B cell (primary cell): ENCODE results near the gene LRP1-AS.

ENCODE experiments used
- EZH2 ChIP-seq: IDR thresholded peaks from 2 replicates; pipeline ENCODE4 v1.6.1; 2012; ENCODE audit warnings: borderline replicate concordance, low read depth, mild to moderate bottlenecking, moderate library complexity, low read length; ENCODE audit not compliant: insufficient read depth, poor library complexity, severe bottlenecking
- TF ChIP-seq, protein P1 (sequence below): fragments of 200-600 bp; IDR thresholded peaks from one replicate; pipeline ENCODE4 v1.8.0; 2022; ENCODE audit warnings: antibody characterized with exemption, mild to moderate bottlenecking

DNA sequence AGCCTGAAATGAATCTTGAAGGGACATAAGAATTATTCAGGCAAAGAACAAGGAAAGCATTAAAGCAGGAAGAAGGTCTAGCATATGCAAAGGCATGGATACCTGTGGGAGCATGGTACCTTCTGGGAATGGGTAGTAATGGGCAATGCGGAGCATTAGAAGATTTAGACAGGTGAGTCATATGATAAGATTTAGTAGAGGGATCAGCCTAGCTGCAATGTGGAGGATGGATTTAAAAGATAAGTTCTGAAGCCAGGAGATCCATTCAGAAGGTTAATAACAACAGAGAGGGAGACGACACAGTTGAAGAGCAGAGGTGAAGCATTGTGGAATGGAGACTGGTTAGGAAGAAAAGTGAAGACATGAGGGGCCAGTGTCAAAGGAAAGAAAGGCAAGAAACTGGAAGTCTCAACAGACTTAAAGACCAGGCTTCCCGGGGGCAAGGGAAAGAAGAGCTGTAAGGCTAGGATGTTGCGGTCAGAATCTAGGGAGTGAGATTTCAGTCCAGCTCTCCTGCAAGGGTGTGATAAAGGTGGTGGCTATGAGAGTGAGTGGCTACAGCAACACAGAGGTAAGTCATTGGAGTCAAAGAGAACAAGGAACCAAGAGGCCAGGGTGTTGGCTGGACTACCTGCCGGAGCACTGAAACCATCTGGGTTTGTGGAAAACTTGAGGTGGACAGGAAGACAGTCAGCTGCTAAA is 30.7 kb downstream of the LRP1-AS start:
- TF ChIP-seq, protein P1, sequence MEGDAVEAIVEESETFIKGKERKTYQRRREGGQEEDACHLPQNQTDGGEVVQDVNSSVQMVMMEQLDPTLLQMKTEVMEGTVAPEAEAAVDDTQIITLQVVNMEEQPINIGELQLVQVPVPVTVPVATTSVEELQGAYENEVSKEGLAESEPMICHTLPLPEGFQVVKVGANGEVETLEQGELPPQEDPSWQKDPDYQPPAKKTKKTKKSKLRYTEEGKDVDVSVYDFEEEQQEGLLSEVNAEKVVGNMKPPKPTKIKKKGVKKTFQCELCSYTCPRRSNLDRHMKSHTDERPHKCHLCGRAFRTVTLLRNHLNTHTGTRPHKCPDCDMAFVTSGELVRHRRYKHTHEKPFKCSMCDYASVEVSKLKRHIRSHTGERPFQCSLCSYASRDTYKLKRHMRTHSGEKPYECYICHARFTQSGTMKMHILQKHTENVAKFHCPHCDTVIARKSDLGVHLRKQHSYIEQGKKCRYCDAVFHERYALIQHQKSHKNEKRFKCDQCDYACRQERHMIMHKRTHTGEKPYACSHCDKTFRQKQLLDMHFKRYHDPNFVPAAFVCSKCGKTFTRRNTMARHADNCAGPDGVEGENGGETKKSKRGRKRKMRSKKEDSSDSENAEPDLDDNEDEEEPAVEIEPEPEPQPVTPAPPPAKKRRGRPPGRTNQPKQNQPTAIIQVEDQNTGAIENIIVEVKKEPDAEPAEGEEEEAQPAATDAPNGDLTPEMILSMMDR = no peak
- no peak for TF ChIP-seq EZH2
